ENCODE measurements around the gene ALDH7A1.
A peak's percentile ranks its signal among the peaks of the same experiment; 100 is the strongest.

Gene ALDH7A1

GRCh38 chr5:126488443-126489065, 106.5 kb downstream of the ALDH7A1 start:
- H3K36me3 ChIP-seq: peaks cover 78 to 93% (median 90%) of the 10 kb centered on the region in 3 donors

GRCh38 chr5:126487596-126487995, 107.4 kb downstream of the ALDH7A1 start:
- H3K4me1 ChIP-seq: peaks cover 0 to 17% (median 7%) of the 10 kb centered on the region in 4 donors
- intact Hi-C loops (cut with DNase I; ENCODE audit: low total_unique reads): no loop called here

More at GRCh38 chr5:126488443-126489065, 106.5 kb downstream of the ALDH7A1 start:
- Histone ChIP-seq H3K27me3 (no peaks in the 10 kb centered on the region), H3K27ac (peak overlapping the region; percentile 31 to 37), H3K4me3 (no peak overlapping the region), H3K9me3 (no peaks in the 10 kb centered on the region), H3K4me1 (peaks cover 0 to 17% (median 7%) of the 10 kb centered on the region in 4 donors)
- DNase-seq: no peak
- intact Hi-C loops (cut with DNase I; ENCODE audit: low total_unique reads): no loop called here
- TF ChIP-seq CTCF (IDR thresholded peaks at IDR 0.05): no peak

GRCh38 chr5:126486332-126486731, 108.7 kb downstream of the ALDH7A1 start:
- peak overlapping the region; percentile 29 to 60 for H3K27ac ChIP-seq
- H3K9me3 ChIP-seq: no peaks in the 10 kb centered on the region
- H3K4me3 ChIP-seq: no peak overlapping the region
- H3K36me3 ChIP-seq: peaks cover 80 to 91% (median 82%) of the 10 kb centered on the region in 3 donors
- DNase-seq: no peak
- H3K4me1 ChIP-seq: peaks cover 0 to 17% (median 7%) of the 10 kb centered on the region in 4 donors
- no peak for TF ChIP-seq CTCF (IDR thresholded peaks at IDR 0.05)
- H3K27me3 ChIP-seq: no peaks in the 10 kb centered on the region
- intact Hi-C loops (cut with DNase I; ENCODE audit: low total_unique reads): no loop called here

More at GRCh38 chr5:126487596-126487995, 107.4 kb downstream of the ALDH7A1 start:
- Histone ChIP-seq H3K27me3 (no peaks in the 10 kb centered on the region), H3K36me3 (peaks cover 70 to 91% (median 84%) of the 10 kb centered on the region in 3 donors), H3K27ac (peak overlapping the region in 1 of 2 donors; percentile 29), H3K4me3 (no peak overlapping the region), H3K9me3 (no peaks in the 10 kb centered on the region)
- no peak for DNase-seq
- TF ChIP-seq CTCF (IDR thresholded peaks at IDR 0.05): no peak

DNA sequence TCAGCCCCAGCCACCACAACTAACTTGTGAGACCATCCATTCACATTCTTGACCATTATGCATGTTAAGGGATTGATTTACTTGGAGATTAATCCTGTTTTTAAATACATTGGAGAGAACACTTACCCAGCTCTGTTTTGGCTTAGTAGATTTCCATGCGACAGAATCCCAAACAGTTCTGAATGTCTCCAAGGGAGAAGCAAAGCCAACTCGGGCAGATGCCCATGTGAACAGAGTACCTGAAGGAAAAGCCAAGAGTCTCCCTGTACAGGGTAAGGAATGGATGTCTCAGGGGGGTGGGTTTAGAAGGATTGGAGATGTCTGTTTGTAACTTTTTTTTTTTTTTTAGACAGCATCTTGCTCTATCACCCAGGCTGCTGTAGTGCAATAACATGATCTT, 110.8 kb downstream of the ALDH7A1 start:
- Histone ChIP-seq H3K36me3 (peaks cover 78 to 89% (median 81%) of the 10 kb centered on the region in 3 donors), H3K4me1 (peaks cover 0 to 32% (median 7%) of the 10 kb centered on the region in 4 donors), H3K27ac (peak overlapping the region; percentile 2 to 60), H3K9me3 (no peaks in the 10 kb centered on the region), H3K27me3 (no peaks in the 10 kb centered on the region), H3K4me3 (no peak overlapping the region)
- no peak for TF ChIP-seq CTCF (IDR thresholded peaks at IDR 0.05)
- DNase-seq: no peak
- intact Hi-C loops (cut with DNase I; ENCODE audit: low total_unique reads): no loop called here

GRCh38 chr5:126483156-126483555, 111.9 kb downstream of the ALDH7A1 start:
- Histone ChIP-seq H3K36me3 (peaks cover 67 to 84% (median 74%) of the 10 kb centered on the region in 3 donors), H3K27me3 (no peaks in the 10 kb centered on the region), H3K4me3 (no peak overlapping the region), H3K27ac (peak overlapping the region; percentile 25 to 60), H3K4me1 (peaks cover 0 to 43% (median 14%) of the 10 kb centered on the region in 4 donors), H3K9me3 (no peaks in the 10 kb centered on the region)
- no peak for TF ChIP-seq CTCF (IDR thresholded peaks at IDR 0.05)
- DNase-seq: no peak
- intact Hi-C loops (cut with DNase I; ENCODE audit: low total_unique reads): no loop called here

Data from tibial artery (tissue), 4 donors.